Kidney epithelial cell (primary cell): Measurements from ENCODE around the gene DNAH14. TPM values are rescaled to one million over a fixed set of nuclear protein-coding genes. Genes with fewer than 3 reads are reported as not detected.
"Not testable (repeated sequence)": the region's sequence is repeated elsewhere in the genome, so short reads cannot be mapped to it uniquely, and the experiment has no call there.

Source experiments
- DNase-seq: peaks from one replicate; pipeline ENCODE4 v3.0.0-alpha.2; 2010; ENCODE audit warnings: low read depth
- H3K27me3 ChIP-seq: 2 replicates; pipeline ENCODE4 v1.6.0; 2011; ENCODE audit warnings: low read length; ENCODE audit not compliant: control insufficient read depth, insufficient read depth
- H3K36me3 ChIP-seq: 2 replicates; pipeline ENCODE4 v1.5.1; 2011; ENCODE audit warnings: low read length; ENCODE audit not compliant: control insufficient read depth, insufficient read depth
- H3K4me3 ChIP-seq: 2 replicates; pipeline ENCODE4 v1.5.1; 2011; ENCODE audit warnings: low read depth, mild to moderate bottlenecking, control low read depth, low read length
- CTCF ChIP-seq: IDR thresholded peaks from 2 replicates; pipeline ENCODE4 v1.5.1; 2011; ENCODE audit warnings: mild to moderate bottlenecking, moderate library complexity, low read length, control low read depth, inconsistent platforms; ENCODE audit not compliant: insufficient read depth, poor library complexity, severe bottlenecking
- total RNA-seq: library from RNA; depleted of rRNA; stranded (reverse); fragments of >200 nt; gene quantifications from 2 replicates; pipeline ENCODE4 v1.2.3, GENCODE V29; 2015

Gene DNAH14
- total RNA-seq, 1 donor from 2014 or later = 30.8 TPM

DNA sequence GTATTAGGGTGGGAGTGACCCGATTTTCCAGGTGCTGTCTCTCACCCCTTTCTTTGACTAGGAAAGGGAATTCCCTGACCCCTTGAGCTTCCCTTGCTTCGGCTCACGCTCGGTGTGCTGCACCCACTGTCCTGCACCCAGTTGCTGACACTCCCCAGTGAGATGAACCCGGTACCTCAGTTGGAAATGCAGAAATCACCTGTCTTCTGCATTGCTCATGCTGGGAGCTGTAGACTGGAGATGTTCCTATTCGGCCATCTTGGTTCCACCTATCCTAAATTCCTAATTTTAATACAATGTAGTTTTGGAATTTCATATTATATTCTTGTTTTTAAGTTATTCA is 16.8 kb downstream of the DNAH14 start:
- H3K4me3 ChIP-seq, DNase-seq, H3K27me3 ChIP-seq, H3K36me3 ChIP-seq: not testable (repeated sequence)

DNA sequence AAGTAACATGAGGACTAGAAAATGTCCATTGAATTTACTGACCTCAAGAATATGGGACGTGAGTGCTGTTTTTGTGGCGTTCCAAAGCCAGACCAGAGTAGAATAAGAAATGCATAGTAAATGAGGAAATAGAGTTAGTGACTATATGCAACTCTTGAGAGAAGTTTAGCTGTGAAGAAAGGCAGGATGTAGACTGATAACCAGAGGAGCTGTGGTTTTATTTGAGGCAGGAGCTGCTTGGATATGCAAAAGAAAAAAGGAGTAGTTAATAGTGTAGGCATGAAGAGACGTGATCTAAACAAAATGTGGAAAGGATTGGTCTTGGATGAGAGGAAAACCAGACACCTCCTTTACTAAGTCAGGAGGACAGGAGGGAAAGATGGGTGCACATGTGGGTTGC is 28.2 kb downstream of the DNAH14 start:
- H3K27me3 ChIP-seq = no peaks in the 10 kb centered on the region
- no peak for TF ChIP-seq CTCF
- no peak for DNase-seq
- H3K4me3 ChIP-seq = no peak overlapping the region
- no peaks in the 10 kb centered on the region for H3K36me3 ChIP-seq

DNA sequence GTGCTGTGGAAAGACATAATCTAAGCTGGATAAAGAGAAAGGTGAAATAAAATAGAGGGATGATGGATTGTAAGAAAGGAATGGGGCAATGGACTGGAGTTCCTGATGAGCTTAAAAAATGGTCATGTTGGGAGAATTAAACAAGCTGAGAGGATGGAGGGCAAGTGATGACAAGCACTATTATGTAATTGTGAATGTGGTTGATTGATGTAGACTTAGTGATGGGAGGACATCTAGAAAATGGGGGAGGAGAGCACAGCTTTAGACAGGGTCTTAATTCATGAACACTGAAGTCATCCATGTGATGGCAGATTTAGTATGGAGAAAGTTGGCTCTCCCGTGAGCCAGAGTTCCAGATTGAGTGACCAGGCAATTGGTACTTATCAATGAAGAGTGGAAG is 29.0 kb downstream of the DNAH14 start:
- no peaks in the 10 kb centered on the region for H3K27me3 ChIP-seq
- TF ChIP-seq CTCF = no peak
- no peak overlapping the region for H3K4me3 ChIP-seq
- DNase-seq = no peak
- H3K36me3 ChIP-seq = no peaks in the 10 kb centered on the region

DNA sequence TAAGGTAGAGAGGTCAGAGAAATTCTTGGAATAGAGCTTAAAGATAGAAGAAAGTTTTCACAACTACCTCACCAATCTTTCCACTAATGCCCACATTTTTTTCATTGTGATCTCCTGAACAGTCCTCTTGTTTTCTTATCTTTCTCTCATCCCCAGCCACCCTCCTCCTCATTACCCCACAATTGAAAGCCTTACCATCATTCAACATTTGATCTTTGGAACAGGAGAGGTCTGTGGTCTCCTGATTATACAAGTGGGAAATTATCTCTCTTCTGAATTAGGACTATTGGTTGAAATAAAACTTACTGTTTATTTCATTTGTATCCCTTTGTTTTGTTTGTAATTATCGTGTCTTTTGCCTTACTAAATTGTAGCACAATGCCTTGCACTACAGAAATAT is 29.6 kb downstream of the DNAH14 start:
- H3K27me3 ChIP-seq = no peaks in the 10 kb centered on the region
- no peak for TF ChIP-seq CTCF
- no peaks in the 10 kb centered on the region for H3K36me3 ChIP-seq
- no peak for DNase-seq
- no peak overlapping the region for H3K4me3 ChIP-seq

DNA sequence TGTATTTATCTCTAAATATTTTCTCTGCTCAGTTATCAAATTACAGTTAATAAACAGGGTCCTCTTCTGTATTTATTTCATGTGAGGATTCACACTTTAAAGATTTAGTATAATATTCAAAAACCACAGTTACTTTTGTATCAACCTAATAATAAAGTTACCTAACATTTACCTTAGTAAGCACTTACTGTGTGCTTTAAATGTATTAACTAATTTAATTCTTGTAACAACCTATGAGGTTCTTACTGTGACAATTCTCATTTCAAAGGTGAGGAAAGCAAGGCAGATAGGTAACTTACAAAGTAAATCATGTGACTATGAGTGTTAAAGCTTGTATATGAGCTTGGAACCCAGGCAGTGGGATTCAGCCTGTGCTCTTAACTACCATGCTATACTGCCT is 30.2 kb downstream of the DNAH14 start:
- TF ChIP-seq CTCF = no peak
- no peak overlapping the region for H3K4me3 ChIP-seq
- no peak for DNase-seq
- H3K27me3 ChIP-seq = no peaks in the 10 kb centered on the region
- no peaks in the 10 kb centered on the region for H3K36me3 ChIP-seq

- Histone ChIP-seq H3K4me3 (no peak overlapping the region), H3K27me3 (no peaks in the 10 kb centered on the region), H3K36me3 (no peaks in the 10 kb centered on the region)
- no peak for TF ChIP-seq CTCF
- no peak for DNase-seq
Measured at GRCh38 chr1:224980181-224980580, 50.7 kb downstream of the DNAH14 start.

GRCh38 chr1:224981922-224982354 is 52.5 kb downstream of the DNAH14 start:
- DNase-seq, H3K36me3 ChIP-seq: not testable (repeated sequence)

More at GRCh38 chr1:224981922-224982354, 52.5 kb downstream of the DNAH14 start:
- not testable (repeated sequence) for H3K4me3 ChIP-seq, H3K27me3 ChIP-seq
